Measurements from ENCODE around the gene IRAK3. TPM values are rescaled to one million over a fixed set of nuclear protein-coding genes. Genes with fewer than 3 reads are reported as not detected.
"Not testable (repeated sequence)": the region's sequence is repeated elsewhere in the genome, so short reads cannot be mapped to it uniquely, and the experiment has no call there.

The IRAK3 gene
- total and polyA plus RNA-seq, 5 donors from 2014 or later: 0.23 to 3.6 (median 1.4) TPM

DNA sequence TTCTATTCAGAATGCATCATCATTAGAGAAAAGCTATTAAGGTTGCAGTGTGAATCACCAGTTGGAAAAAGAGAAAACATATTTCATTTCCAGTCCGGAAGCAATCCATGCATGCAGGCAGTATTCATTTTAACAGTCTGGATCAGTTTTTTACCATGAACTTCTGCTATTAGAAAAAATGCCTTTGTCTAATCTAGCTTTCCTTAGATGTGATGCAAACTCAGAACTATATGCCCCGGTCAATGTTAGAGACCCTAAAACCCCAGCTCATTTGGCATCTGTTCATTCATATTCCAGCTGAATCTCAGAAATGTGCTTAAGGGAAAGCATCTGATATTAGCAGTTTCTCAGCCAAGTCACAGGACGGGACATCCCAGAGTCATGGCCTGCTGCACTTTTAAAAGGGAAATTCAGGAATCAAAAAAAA lies 8.5 kb downstream of the IRAK3 start:
- H3K9me3 ChIP-seq (ENCODE audit: control insufficient read depth in 2 of 2, low read length in 2 of 2): peaks cover 2 to 5% of the 10 kb centered on the region in 2 experiments
- Mint-ChIP-seq H3K4me1 (peaks cover 5 to 19% (median 12%) of the 10 kb centered on the region in 4 donors), H3K36me3 (no peaks in the 10 kb centered on the region), H3K27me3 (no peaks in the 10 kb centered on the region), H3K27ac (no peak overlapping the region), H3K4me3 (no peak overlapping the region), H3K9me3 (peaks cover 0 to 7% (median 0%) of the 10 kb centered on the region in 7 donors)
- H3K4me1 ChIP-seq (ENCODE audit: control insufficient read depth, insufficient read depth, low read length, poor library complexity, severe bottlenecking): peaks cover 7% of the 10 kb centered on the region
- DNase-seq (no peak), ATAC-seq (ENCODE audit: low read depth in 2 of 2) (no peak)
- H3K36me3 ChIP-seq (ENCODE audit: control insufficient read depth, insufficient read depth, low read length): no peaks in the 10 kb centered on the region
- no peaks in the 10 kb centered on the region for H3K27me3 ChIP-seq (ENCODE audit: control insufficient read depth, insufficient read depth, low read length)
- H3K4me3 ChIP-seq (ENCODE audit: low read depth, low read length): no peak overlapping the region
- H3K27ac ChIP-seq (ENCODE audit: insufficient read depth, low read length, poor library complexity, severe bottlenecking): no peak overlapping the region

DNA sequence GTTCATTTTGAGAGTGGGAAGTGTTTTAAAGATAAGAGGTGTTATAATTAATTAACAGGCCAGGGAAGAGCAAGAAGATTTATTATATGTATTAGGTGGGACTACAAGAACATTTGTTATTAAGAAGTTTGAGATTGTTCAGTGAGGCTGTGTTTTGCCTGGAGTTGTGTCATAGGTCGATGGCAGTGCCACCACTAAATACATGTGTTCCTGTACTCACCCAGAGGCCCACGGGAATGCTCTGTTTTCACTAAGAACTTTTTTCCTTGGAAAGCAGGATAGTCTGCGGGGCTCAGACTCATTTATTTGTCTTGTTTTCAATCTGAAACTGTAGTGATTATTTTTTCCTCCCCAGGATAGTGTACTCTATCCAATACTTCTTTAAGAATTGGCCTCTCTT lies 10.1 kb downstream of the IRAK3 start:
- Histone ChIP-seq H3K4me3 (ENCODE audit: low read depth, low read length) (no peak overlapping the region), H3K9me3 (ENCODE audit: control insufficient read depth in 2 of 2, low read length in 2 of 2) (peaks cover 2 to 5% of the 10 kb centered on the region in 2 experiments), H3K27ac (ENCODE audit: insufficient read depth, low read length, poor library complexity, severe bottlenecking) (no peak overlapping the region), H3K27me3 (ENCODE audit: control insufficient read depth, insufficient read depth, low read length) (no peaks in the 10 kb centered on the region), H3K36me3 (ENCODE audit: control insufficient read depth, insufficient read depth, low read length) (no peaks in the 10 kb centered on the region), H3K4me1 (ENCODE audit: control insufficient read depth, insufficient read depth, low read length, poor library complexity, severe bottlenecking) (peaks cover 13% of the 10 kb centered on the region)
- peaks cover 0 to 7% (median 0%) of the 10 kb centered on the region in 7 donors for H3K9me3 Mint-ChIP-seq
- peaks cover 16 to 29% (median 21%) of the 10 kb centered on the region in 4 donors for H3K4me1 Mint-ChIP-seq
- no peaks in the 10 kb centered on the region for H3K36me3 Mint-ChIP-seq
- DNase-seq (no peak), ATAC-seq (ENCODE audit: low read depth in 2 of 2) (no peak)
- H3K27ac Mint-ChIP-seq: no peak overlapping the region
- H3K4me3 Mint-ChIP-seq: no peak overlapping the region
- no peaks in the 10 kb centered on the region for H3K27me3 Mint-ChIP-seq

DNA sequence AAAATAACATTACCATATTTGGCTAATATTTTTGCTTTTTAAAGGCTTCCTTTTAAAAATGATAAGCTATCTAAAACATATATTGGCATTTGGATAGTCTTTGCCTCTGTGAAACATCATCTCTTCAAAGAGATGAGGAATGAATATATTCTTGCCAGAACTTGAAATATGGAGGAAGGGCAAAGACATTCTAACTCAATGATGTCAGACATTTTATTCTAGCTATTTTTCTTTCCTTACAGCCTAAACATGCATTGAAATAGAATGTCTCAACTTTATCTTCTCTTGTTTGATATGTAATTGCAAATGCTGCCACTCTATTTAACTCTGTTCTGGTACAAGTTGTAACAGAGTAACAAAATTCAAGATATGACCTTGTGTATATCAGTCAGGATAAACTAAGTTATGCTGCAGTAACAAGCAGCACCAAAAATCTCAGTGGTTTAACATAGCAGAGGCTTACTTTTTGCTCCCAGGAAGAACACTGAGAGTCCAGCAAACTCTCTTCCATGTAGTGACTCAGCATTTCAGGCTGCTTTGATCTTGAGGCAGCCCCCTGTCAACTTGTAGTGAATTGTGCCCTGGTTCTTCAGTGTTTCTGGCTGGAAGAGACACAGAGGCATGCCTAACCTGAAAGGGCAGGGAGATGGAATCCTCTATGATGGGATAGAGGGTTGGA lies 11.0 kb downstream of the IRAK3 start:
- no peak overlapping the region for H3K27ac Mint-ChIP-seq
- ATAC-seq (ENCODE audit: low read depth in 2 of 2): no peak
- H3K4me1 Mint-ChIP-seq: peaks cover 13 to 32% (median 23%) of the 10 kb centered on the region in 4 donors

DNA sequence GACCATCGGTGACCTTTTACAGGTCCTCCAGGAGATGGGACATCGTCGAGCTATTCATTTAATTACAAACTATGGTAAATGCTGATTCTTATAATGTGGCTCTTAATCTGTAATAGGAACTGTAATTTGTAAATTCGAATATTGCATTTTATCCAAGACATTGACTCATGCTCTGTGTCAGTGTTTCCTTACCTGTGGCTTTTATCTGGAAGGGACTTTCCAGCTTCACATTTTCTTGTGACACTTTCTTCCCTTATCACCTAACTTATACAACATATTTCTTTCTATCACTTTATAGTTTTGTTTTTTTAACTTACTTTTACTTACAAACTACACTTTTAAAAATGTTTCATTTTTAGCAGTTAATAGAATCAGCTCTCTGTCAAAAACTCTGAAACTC lies 14.8 kb downstream of the IRAK3 start:
- Mint-ChIP-seq H3K36me3 (peaks cover 4% of the 10 kb centered on the region), H3K4me1 (peaks cover 10 to 15% (median 12%) of the 10 kb centered on the region in 4 donors), H3K27me3 (peaks cover 11% of the 10 kb centered on the region), H3K4me3 (no peak overlapping the region), H3K9me3 (peaks cover 0 to 12% (median 0%) of the 10 kb centered on the region in 7 donors), H3K27ac (no peak overlapping the region)
- Histone ChIP-seq H3K4me3 (ENCODE audit: low read depth, low read length) (peak overlapping the region; percentile 13), H3K4me1 (ENCODE audit: control insufficient read depth, insufficient read depth, low read length, poor library complexity, severe bottlenecking) (peaks cover 7% of the 10 kb centered on the region), H3K36me3 (ENCODE audit: control insufficient read depth, insufficient read depth, low read length) (no peaks in the 10 kb centered on the region), H3K9me3 (ENCODE audit: control insufficient read depth in 2 of 2, low read length in 2 of 2) (peaks cover 2 to 5% of the 10 kb centered on the region in 2 experiments), H3K27ac (ENCODE audit: insufficient read depth, low read length, poor library complexity, severe bottlenecking) (no peak overlapping the region), H3K27me3 (ENCODE audit: control insufficient read depth, insufficient read depth, low read length) (no peaks in the 10 kb centered on the region)
- ATAC-seq (ENCODE audit: low read depth in 2 of 2): no peak
- DNase-seq: no peak

More for the DNA sequence above, 11.0 kb downstream of the IRAK3 start:
- no peaks in the 10 kb centered on the region for H3K36me3 Mint-ChIP-seq
- Histone ChIP-seq H3K4me1 (ENCODE audit: control insufficient read depth, insufficient read depth, low read length, poor library complexity, severe bottlenecking) (peaks cover 13% of the 10 kb centered on the region), H3K27me3 (ENCODE audit: control insufficient read depth, insufficient read depth, low read length) (no peaks in the 10 kb centered on the region), H3K4me3 (ENCODE audit: low read depth, low read length) (no peak overlapping the region), H3K9me3 (ENCODE audit: control insufficient read depth in 2 of 2, low read length in 2 of 2) (peaks cover 2 to 5% of the 10 kb centered on the region in 2 experiments), H3K27ac (ENCODE audit: insufficient read depth, low read length, poor library complexity, severe bottlenecking) (no peak overlapping the region), H3K36me3 (ENCODE audit: control insufficient read depth, insufficient read depth, low read length) (no peaks in the 10 kb centered on the region)
- no peak for DNase-seq
- H3K27me3 Mint-ChIP-seq: no peaks in the 10 kb centered on the region
- H3K9me3 Mint-ChIP-seq: peaks cover 0 to 7% (median 0%) of the 10 kb centered on the region in 7 donors
- no peak overlapping the region for H3K4me3 Mint-ChIP-seq

DNA sequence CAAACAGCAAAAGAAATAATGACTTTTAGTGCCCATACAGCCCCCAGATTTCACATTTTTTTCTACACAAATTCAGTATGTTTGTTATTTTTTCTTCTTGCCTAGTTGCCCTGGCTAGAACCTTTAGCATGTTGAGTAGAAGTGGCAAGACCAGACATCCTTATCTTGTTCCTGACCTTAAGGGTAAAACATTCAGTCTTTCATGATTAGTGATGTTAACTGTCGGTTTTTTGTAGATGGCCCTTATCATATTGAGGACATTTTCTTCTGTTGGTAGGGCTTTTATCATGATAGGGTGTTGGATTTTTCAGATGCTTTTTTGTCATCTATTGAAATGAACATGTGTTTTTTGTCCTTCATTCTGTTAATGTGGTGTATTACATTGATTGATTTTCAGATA lies 17.1 kb downstream of the IRAK3 start:
- peaks cover 10 to 15% (median 12%) of the 10 kb centered on the region in 4 donors for H3K4me1 Mint-ChIP-seq
- no peak overlapping the region for H3K4me3 Mint-ChIP-seq
- H3K4me1 ChIP-seq (ENCODE audit: control insufficient read depth, insufficient read depth, low read length, poor library complexity, severe bottlenecking): peaks cover 7% of the 10 kb centered on the region

DNA sequence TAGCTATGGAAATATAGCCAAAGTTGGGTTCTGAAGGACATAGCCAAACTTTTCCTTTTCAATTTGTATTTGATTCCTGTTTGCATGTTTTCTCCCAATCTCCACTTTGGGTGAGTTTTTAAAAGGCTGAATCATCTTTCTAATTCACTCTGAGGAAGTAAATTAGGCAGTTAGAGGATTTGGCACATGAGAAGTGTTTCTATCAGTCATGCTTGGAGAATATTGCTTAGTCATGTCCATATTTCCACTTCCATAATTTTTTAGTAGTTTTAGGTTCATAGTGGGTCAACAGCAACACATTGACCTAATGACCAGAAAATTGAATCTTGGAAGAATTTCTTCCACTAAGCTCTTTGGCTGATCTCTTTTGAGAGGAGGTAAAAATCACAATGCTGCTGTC lies 21.8 kb downstream of the IRAK3 start:
- no peaks in the 10 kb centered on the region for H3K9me3 ChIP-seq (ENCODE audit: control insufficient read depth in 2 of 2, low read length in 2 of 2)
- peaks cover 0 to 7% (median 2%) of the 10 kb centered on the region in 7 donors for H3K9me3 Mint-ChIP-seq
- H3K27ac Mint-ChIP-seq: no peak overlapping the region

More for the DNA sequence above, 17.1 kb downstream of the IRAK3 start:
- Mint-ChIP-seq H3K27me3 (peaks cover 15% of the 10 kb centered on the region), H3K36me3 (peaks cover 4% of the 10 kb centered on the region), H3K9me3 (peaks cover 0 to 5% (median 0%) of the 10 kb centered on the region in 7 donors), H3K27ac (no peak overlapping the region)
- no peak overlapping the region for H3K4me3 ChIP-seq (ENCODE audit: low read depth, low read length)
- no peak for ATAC-seq (ENCODE audit: low read depth in 2 of 2)
- H3K27me3 ChIP-seq (ENCODE audit: control insufficient read depth, insufficient read depth, low read length): no peaks in the 10 kb centered on the region
- DNase-seq: no peak
- H3K36me3 ChIP-seq (ENCODE audit: control insufficient read depth, insufficient read depth, low read length): no peaks in the 10 kb centered on the region
- H3K27ac ChIP-seq (ENCODE audit: insufficient read depth, low read length, poor library complexity, severe bottlenecking): no peak overlapping the region
- no peaks in the 10 kb centered on the region for H3K9me3 ChIP-seq (ENCODE audit: control insufficient read depth in 2 of 2, low read length in 2 of 2)

DNA sequence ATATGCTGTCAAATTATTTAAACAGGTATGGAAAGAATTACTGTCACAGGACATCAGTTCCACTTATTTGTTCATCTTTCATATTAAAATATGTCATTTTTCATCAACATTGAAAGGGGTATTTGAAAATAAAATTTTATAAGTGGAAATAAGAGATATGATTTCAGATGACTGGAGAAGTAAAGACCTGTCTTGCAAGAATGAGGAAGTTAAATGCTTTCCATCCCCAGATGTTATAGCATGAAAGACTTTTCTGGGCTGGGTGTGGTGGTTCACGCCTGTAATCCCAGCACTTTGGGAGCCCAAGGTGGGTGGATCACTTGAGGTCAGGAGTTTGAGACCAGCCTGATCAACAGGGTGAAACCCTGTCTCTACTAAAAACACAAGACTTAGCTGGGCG lies 22.6 kb downstream of the IRAK3 start:
- H3K4me3 ChIP-seq (ENCODE audit: low read depth, low read length); H3K9me3 Mint-ChIP-seq; H3K36me3 ChIP-seq (ENCODE audit: control insufficient read depth, insufficient read depth, low read length); H3K27ac Mint-ChIP-seq; H3K9me3 ChIP-seq (ENCODE audit: control insufficient read depth in 2 of 2, low read length in 2 of 2); H3K27me3 ChIP-seq (ENCODE audit: control insufficient read depth, insufficient read depth, low read length); ATAC-seq (ENCODE audit: low read depth in 2 of 2); H3K4me1 ChIP-seq (ENCODE audit: control insufficient read depth, insufficient read depth, low read length, poor library complexity, severe bottlenecking); H3K4me1 Mint-ChIP-seq; DNase-seq; H3K27ac ChIP-seq (ENCODE audit: insufficient read depth, low read length, poor library complexity, severe bottlenecking); H3K36me3 Mint-ChIP-seq; H3K4me3 Mint-ChIP-seq: not testable (repeated sequence)
- H3K27me3 Mint-ChIP-seq: peaks cover 11% of the 10 kb centered on the region

More for the DNA sequence above, 21.8 kb downstream of the IRAK3 start:
- Histone ChIP-seq H3K27me3 (ENCODE audit: control insufficient read depth, insufficient read depth, low read length) (no peaks in the 10 kb centered on the region), H3K36me3 (ENCODE audit: control insufficient read depth, insufficient read depth, low read length) (no peaks in the 10 kb centered on the region), H3K4me3 (ENCODE audit: low read depth, low read length) (no peak overlapping the region), H3K4me1 (ENCODE audit: control insufficient read depth, insufficient read depth, low read length, poor library complexity, severe bottlenecking) (no peaks in the 10 kb centered on the region), H3K27ac (ENCODE audit: insufficient read depth, low read length, poor library complexity, severe bottlenecking) (no peak overlapping the region)
- H3K4me1 Mint-ChIP-seq: no peaks in the 10 kb centered on the region
- no peak overlapping the region for H3K4me3 Mint-ChIP-seq
- H3K27me3 Mint-ChIP-seq: peaks cover 17% of the 10 kb centered on the region
- DNase-seq (no peak), ATAC-seq (ENCODE audit: low read depth in 2 of 2) (no peak)
- H3K36me3 Mint-ChIP-seq: peaks cover 4% of the 10 kb centered on the region

DNA sequence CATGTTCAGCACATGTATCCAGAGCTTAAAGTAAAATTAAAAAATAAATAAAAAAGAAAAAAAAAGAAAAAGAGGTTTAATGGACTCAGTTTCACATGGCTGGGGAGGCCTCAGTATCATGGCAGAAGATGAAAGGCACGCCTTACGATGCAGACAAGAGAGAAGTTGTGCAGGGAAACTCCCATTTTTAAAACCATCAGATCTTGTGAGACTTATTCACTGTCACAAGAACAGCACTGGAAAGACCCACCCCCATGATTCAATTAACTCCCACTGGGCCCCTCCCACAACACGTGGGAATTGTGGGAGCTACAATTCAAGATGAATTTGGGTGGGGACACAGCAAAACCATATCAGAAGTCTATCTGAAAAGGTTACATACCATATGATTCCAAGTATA lies 24.0 kb downstream of the IRAK3 start:
- H3K4me1 Mint-ChIP-seq; H3K27me3 Mint-ChIP-seq; H3K4me3 Mint-ChIP-seq; H3K4me1 ChIP-seq (ENCODE audit: control insufficient read depth, insufficient read depth, low read length, poor library complexity, severe bottlenecking); H3K9me3 ChIP-seq (ENCODE audit: control insufficient read depth in 2 of 2, low read length in 2 of 2); H3K36me3 Mint-ChIP-seq; H3K36me3 ChIP-seq (ENCODE audit: control insufficient read depth, insufficient read depth, low read length); H3K27me3 ChIP-seq (ENCODE audit: control insufficient read depth, insufficient read depth, low read length); H3K27ac Mint-ChIP-seq; H3K9me3 Mint-ChIP-seq; DNase-seq; H3K4me3 ChIP-seq (ENCODE audit: low read depth, low read length); ATAC-seq (ENCODE audit: low read depth in 2 of 2); H3K27ac ChIP-seq (ENCODE audit: insufficient read depth, low read length, poor library complexity, severe bottlenecking): not testable (repeated sequence)
